ENCODE measurements around the gene WDPCP.
"Not testable (repeated sequence)": the region's sequence is repeated elsewhere in the genome, so short reads cannot be mapped to it uniquely, and the experiment has no call there.

The WDPCP gene

DNA sequence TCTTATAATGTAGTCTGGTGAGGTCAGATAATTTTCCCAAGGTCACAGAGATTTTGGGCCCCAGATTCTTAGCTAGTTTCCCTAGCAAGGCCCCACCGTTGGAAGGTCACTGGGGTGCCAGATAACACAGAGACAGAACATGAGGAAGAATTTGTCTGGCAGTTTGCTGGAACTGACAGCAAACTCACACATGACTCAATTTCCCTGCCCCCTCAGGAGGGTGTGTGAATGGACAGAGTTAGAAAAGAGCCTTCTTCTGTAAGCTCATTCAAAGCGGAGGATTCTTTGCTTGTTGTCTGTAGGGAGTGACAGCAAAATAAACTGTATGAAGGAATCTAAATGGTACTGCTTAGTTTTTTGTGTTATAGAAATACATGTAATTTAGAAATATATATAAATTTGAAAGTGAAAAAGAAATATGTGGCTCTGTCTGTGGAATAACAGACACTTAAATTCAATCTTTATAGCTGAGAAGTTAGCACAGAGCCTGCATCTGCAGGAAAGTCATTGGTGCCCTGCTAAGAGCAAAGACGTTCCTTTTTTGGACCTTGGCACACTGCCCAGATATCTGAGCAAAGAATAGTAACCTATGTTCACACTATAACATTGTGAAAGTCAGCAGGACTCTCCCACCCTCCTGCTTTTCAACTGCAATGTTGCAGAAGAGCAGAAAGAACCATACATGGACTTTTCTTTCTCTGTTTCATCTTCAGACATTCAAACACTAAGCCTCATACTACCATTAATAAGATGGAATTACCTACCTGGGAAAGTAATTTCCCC lies 2.5 kb upstream of the WDPCP start:
- no peak for DNase-seq (ENCODE audit: low read depth in 2 of 2)

DNA sequence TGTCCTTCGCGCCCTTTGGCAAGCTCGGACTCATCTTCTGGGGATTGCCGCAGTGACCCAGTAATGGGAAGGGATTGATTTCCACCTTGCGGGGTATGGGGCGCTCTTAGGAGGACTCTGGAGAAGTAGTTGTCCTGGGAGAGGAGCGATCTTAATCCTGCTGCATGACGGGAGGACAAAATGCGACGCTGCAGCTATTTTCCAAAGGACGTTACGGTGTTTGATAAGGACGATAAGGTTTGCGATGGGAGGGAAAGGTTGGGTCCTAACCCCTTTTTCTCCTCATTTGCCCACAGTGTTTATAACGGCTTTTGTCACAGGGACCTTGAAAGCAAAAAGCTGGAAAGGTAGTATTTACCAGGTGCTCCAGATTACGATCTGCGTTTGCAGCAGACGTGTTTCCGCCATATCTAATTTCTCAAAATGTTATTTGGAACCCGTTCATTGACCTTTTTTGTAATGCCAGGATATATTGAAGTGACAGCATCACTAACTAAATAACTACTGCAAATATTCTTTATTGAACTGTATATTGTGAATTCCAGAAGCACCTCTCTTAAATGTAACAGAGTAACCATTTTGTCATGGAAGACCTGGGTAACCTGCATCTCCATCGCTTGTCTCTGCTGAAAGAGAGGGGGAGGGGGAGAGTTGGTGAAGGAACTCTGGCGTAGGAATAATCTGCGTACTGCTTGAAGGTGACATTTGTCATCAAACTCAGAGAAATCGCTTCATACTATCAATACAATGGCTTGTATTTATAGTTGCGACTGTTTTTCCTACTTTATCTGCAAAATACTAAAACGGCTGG lies 1.1 kb upstream of the WDPCP start:
- DNase-seq (ENCODE audit: low read depth in 2 of 2): no peak

DNA sequence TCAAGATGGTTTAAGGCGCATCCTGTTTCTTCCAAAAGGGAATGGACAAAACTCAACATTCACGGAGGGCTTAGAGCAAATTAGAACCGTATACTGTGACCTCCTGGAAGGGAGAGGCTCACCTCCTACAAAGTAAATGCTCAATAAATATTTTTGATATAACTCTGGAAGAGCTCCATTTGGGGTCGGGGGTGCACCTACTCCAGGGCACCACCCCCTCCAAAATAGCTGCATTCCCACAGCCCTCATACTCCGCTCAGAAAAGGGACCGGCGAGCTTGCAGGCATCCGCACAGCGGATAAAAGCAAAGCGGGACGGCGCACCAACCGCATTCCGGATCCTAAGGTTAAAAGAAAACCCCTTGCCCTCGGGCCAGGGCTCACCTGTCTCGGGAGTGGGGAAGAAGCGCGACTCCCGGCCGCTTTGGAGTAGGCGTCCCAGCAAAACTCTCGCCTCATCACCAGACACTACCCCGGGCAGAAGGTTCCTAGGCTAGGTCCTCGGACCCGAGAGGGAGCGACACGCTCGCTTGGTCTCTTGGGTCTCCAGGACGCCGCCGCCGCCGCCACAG lies 378 bp downstream of the WDPCP start:
- DNase-seq (ENCODE audit: low read depth in 2 of 2): no peak

DNA sequence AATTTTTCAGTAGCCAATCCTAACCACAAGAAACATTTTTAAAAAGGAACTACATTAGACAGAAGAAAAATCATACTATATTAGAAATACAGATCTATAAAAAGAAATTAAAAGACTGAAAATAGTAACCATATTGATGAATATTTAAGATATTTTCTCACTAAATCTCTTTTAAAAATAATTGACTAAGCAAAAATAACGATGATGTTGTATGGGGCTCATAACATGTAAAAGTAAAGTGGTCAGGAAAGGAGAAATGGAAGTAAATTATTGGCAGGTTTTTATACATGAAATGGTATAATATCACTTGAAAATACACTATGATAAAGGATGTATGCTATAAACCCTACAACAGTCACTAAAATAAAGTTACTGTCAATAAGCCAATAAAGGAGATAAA lies 5.4 kb downstream of the WDPCP start:
- DNase-seq (ENCODE audit: low read depth in 2 of 2): no peak

DNA sequence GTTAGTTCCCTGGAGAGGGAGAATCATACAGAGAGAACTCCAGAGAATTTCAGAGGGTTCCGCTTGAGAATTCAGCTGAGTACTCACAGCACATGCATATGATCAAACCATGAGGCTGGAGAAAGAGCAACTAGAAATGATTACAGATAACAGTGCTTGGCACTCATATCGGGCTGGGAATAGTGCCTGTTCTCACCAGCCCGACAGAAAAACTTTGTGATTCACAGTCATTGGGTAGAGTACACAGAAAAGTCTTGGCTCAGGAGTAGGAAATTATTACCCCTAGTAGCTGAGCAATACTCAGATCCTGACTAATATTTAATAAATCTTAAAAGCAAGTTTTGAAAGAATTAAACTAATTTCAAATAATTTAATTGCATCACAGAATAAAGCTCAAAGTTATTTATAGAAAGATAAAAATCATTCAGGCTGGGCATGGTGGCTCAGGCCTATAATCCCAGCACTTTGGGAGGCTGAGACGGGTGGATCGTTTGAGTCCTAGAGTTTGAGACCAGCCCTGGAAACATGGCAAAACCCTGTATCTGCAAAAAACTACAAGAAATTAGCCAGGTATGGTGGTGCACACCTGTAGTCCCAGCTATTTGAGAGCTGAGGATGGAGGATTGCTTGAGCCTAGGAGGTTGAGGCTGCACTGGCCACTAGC lies 6.8 kb downstream of the WDPCP start:
- no peak for DNase-seq (ENCODE audit: low read depth in 2 of 2)

DNA sequence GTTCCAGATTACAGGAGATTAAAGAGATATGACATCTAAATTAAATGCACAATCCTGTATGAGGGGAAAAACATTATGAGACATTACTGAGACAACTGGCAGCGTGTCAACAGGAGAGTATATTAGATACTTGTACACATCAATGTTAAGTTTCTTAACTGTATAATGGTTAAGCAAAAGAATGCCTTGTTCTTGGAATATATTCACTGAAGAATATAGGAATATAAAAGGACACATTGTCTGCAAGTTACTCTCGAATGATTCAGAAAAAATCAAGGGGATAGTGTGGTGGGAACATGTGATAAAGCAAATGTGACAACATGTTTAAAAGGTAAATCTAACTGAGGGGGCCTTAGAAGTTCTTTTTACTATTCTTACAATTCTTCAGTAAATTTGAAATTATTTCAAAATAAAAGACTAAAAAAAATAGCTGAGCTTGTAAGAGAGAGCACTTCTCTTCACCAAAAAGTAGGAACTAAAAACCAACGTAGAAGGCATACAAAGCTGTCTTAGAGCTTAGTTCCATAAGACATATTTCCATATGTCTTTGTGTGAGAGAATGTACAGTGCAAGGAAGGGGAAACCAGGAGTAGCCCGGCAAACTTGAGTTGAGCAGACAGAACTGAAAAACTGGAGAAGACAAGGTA lies 7.5 kb downstream of the WDPCP start:
- no peak for DNase-seq (ENCODE audit: low read depth in 2 of 2)

DNA sequence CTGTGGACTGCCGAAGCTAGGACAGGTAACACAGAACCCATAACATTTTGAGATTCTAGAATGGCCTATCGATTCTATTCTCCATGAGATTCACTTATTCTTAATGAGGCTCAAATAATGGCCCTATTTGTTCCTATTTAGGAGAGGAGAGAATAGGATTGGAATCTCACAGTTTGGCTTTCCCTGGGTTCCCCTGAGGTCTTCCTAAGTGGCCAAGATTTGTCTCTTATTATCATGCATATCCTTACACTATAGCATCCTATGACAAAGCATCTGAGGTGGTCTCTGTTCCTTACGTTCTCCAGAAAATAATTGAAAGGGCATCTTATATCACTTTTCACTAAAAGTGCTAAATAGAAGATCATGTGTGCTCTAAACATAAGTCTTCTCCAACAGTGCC lies 9.5 kb downstream of the WDPCP start:
- DNase-seq (ENCODE audit: low read depth in 2 of 2): no peak

DNA sequence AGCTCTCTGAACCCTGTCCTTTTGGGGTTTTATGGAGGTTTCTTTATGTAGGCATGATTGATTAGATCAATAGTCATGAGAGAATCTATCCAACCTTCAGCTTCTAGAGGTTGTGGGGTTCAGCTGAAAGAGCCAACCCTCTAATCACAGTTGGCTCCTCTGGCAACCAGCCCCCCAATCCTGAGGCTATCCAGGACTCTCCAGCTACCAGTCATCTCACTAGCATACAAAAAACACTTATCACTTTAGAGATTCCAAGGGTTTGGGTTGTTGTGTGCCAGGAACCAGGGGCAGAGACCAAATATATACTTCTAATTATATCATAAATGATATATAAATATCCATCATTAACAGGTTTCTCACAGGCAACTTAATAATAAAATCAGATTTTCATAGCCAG lies 11.7 kb downstream of the WDPCP start:
- DNase-seq (ENCODE audit: low read depth in 2 of 2): no peak

DNA sequence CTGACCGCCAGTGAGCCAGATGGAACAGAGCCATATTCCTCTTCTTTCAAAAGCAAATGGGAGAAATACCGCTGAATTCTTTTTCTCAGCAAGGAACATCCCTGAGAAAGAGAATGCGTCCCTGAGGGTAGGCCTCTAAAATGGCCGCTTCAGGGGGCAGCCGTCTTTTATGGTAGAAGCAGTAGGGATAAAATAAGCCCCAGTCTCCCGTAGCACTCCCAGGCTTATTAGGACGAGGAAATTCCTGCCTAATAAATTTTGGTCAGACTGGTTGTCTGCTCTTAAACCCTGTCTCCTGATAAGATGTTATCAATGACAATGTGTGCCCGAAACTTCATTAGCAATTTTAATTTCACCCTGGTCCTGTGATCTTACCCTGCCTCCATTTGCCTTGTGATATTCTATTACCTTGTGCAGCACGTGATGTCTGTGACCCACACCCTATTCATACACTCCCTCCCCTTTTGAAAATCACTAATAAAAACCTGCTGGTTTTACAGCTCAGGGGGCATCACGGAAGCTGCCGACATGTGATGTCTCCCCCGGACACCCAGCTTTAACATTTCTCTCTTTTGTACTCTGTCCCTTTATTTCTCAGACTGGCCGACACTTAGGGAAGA lies 14.4 kb downstream of the WDPCP start:
- not testable (repeated sequence) for DNase-seq (ENCODE audit: low read depth in 2 of 2)

DNA sequence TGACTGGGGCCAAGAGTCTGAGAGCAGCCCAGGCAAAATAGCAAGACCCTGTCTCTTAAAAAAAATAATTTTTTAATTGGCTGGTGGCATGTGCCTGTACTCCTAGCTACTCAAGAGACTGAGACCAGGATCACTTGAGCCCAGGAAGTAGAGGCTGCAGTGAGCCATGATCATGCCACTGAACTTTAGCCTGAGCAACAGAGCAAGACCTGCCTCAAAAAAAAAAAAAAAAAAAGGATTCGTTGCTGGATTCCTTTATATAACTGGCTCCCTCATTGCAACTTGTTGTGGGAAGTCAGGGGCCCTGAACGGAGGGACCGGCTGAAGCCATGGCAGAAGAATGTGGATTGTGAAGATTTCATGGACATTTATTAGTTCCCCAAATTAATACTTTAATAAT lies 15.3 kb downstream of the WDPCP start:
- DNase-seq (ENCODE audit: low read depth in 2 of 2): not testable (repeated sequence)

DNA sequence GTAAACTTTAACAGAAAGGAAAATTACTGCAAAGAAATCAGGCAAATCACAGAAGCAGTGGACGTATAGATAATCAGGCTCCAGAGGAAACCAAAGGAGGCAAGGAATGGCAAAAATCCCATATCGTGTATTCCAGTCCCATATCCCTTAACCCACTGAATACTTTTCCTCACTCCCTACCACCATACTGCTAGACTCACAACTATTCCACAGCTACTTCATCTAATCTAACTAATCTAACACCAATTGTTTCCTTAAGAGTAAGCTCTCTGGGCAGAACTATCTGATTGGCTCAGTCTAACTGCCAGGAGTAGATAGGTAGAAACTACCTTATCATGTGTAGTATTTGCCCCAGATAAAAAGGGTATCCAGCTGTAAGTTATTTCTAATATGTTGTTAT lies 16.3 kb downstream of the WDPCP start:
- no peak for DNase-seq (ENCODE audit: low read depth in 2 of 2)

DNA sequence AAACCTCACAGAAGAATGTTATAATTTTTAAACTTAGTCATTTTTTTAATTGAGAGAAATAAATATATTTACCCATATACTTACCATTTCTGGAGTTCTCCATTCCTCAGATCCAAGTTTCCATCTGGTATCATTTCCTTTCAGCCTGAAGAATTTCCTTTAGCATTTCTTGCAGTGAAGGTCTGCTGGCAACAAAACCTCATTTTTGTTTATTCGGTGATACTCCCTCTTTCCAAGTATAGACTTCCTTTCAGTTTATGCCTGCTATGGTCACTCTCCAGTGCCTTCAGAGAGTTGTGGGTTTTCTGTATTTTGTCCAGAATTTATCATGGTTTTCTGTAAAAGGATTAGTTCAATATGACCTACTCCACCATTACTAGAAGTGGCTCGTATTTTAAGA lies 17.0 kb downstream of the WDPCP start:
- no peak for DNase-seq (ENCODE audit: low read depth in 2 of 2)

DNA sequence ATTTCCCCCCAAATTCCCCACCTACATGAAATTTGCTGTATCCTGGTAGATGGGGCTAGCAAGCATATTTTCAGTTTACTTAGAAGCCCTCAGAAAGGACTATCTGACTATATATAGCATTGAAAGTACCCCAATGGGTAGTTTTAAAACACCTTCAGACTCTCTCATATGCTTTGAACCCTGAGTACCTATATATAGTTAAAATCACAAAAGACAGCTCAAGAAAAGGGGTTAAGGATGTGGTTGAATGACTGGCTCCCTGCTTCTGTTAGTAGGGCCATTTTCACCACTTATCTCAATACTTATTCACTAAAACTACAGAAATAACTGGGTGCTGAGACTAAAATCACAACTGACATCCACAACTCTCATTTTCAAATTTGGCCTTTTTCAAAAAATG lies 18.5 kb downstream of the WDPCP start:
- no peak for DNase-seq (ENCODE audit: low read depth in 2 of 2)

DNA sequence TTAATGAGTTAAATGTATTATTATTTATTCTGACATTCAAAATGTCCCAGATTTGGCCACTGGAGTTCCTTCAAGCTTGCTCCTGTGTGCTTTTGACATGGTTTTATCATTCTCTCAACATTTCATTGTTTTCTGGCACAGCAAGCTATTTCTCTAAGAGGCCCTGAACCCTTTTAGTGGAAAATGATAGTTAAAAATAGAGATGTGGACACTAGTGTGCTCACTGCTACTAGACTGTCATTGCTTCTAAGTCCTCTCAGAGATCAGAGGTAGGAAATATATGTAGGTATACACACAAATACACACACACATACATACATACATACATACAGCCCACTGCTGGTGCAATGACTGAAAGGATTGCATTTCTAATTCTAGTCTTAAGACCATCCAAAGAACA lies 25.5 kb downstream of the WDPCP start:
- no peak for DNase-seq (ENCODE audit: low read depth in 2 of 2)

DNA sequence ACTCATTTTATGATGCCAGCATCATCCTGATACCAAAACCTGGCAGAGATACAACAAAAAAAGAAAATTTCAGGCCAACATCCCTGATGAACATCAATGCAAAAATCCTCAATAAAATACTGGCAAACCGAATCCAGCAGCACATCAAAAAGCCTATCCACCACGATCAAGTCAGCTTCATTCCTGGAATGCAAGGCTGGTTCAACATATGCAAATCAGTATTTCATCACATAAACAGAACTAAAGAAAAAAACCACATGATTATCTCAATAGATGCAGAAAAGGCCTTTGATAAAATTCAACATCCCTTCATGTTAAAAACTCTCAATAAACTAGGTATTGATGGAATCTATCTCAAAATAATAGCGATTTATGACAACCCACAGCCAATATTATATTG lies 29.4 kb downstream of the WDPCP start:
- DNase-seq (ENCODE audit: low read depth in 2 of 2): not testable (repeated sequence)

DNA sequence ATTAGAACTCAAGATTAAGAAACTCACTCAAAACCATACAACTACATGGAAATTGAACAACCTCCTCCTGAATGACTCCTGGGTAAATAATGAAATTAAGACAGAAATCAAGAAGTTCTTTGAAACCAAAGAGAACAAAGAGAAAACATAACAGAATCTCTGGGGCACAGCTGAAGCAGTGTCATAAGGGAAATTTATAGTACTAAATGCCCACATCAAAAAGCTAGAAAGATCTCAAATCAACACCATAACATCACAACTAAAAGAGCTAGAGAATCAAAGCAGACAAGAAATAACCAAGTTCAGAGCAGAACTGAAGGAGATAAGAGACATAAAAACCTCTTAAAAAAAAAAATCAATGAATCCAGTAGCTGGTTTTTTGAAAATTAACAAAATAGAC lies 30.5 kb downstream of the WDPCP start:
- DNase-seq (ENCODE audit: low read depth in 2 of 2): not testable (repeated sequence)

DNA sequence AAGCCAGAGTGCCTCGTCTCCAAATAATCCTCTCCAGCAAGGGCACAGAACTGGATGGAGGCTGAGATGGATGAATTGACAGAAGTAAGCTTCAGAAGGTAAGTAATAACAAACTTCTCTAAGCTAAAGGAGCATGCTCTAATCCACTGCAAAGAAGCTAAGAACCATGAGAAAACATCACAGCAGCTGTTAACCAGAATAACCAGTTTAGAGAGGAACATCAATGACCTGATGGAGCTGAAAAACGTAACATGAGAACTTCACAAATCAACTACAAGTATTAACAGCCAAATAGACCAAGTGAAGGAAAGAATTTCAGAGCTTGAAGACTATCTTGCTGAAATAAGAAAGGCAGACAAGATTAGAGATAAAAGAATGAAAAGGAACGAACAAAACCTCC lies 32.3 kb downstream of the WDPCP start:
- no peak for DNase-seq (ENCODE audit: low read depth in 2 of 2)

DNA sequence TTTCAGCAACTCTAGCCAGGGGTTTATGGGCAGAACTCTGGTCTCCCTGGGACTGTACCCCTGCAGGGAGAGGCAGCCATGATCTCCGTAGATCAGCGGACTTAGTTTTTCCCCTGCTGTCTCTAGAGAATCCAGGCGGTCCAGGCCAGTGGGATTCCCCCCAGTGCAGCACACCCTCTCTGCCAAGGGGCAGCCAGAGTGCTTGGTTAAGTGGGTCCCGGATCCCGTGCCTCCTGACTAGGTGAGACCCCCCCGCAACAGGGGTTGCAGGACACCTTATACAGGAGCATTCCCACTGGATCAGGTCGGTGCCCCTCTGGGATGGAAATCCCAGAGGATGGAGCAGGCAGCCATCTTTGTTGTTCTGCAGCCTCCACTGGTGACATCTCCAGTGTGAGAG lies 33.0 kb downstream of the WDPCP start:
- DNase-seq (ENCODE audit: low read depth in 2 of 2): no peak

DNA sequence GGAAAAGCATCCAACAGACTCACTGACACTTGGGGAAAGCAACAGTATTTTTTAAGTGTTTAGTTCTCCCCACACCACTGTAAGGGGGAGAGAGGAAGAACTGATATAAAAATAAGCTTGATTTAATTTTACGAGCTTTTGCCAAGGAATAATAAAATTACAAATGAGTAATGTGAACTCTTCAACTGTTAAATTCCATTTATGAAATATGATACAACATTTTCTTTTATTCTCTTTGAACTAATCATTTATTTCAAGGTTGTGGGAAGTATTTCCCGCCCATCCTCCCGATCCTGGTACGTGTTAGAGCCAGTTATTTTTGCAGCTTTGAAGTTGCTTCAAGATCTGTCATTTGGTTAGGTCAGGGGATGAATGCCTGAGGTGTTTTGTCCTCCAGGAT lies 35.2 kb downstream of the WDPCP start:
- no peak for DNase-seq (ENCODE audit: low read depth in 2 of 2)

DNA sequence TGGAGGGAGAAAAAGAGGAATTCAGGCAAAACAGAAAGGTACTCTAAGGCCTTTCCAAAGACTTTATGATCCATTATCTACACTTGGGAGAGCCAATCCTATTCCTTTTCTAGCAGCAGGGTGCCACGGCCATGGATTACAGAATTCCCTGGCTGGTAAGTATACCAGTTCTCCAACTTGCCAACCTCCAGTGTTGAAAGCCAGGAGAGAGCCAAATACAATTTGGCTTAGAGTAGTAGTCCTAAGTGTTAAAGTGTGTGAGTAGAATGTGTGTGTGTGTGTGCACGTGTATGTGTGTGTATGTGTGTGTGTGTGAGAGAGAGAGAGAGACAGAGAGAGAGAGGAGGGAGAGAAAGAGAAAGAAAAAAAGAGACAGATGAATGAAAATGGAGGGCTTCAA lies 43.3 kb downstream of the WDPCP start:
- no peak for DNase-seq (ENCODE audit: low read depth in 2 of 2)

DNA sequence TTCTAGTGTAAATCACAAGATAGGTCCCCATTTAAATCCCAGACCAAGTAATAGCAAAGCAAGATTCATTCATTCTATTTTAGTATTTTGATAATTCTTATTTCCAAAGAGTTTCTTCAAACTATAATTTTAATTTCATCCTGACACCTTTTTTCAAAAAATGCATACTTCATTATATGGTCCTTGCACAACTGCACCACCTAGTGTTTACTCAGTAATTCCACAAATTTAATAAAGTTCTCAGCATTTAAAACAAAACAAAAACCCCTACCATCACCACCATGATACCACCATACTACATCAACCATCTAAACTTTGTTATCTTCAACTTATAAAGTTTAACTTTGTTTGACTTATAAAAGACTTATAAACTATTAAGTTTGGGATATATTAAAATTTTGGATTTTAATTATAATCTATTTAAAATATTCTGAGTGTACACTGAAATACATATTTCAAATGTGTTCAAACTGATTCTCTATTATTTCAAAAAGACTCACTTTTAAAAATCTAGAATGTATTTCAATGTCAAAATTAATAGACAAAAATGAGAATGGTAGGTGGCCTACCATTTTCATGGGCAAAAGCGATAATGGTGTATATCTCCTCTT lies 44.2 kb downstream of the WDPCP start:
- no peak for DNase-seq (ENCODE audit: low read depth in 2 of 2)

Measured in stimulated activated CD8-positive, alpha-beta memory T cell treated with anti-CD3 and anti-CD28 coated beads, Interleukin-15, amount 100 ng/mL, for 48 hours (primary cell).